Measurements from ENCODE around the gene TOPBP1. TPM values are rescaled to one million over a fixed set of nuclear protein-coding genes. Genes with fewer than 3 reads are reported as not detected.

TOPBP1 gene
- total and polyA plus RNA-seq, 9 of the 15 experiments (the other 6 are each of a cell fraction or from before 2014, with no cell fraction given): 16.6 to 77.6 (median 58.2) TPM

- TF ChIP-seq, protein P1, sequence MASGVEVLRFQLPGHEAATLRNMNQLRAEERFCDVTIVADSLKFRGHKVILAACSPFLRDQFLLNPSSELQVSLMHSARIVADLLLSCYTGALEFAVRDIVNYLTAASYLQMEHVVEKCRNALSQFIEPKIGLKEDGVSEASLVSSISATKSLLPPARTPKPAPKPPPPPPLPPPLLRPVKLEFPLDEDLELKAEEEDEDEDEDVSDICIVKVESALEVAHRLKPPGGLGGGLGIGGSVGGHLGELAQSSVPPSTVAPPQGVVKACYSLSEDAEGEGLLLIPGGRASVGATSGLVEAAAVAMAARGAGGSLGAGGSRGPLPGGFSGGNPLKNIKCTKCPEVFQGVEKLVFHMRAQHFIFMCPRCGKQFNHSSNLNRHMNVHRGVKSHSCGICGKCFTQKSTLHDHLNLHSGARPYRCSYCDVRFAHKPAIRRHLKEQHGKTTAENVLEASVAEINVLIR (CRISPR knock-in tag; IDR thresholded peaks at IDR 0.05): no peak
- TF ChIP-seq MLLT1 (IDR thresholded peaks at IDR 0.05): no peak
- no peak for TF ChIP-seq MED1 (CRISPR knock-in tag; IDR thresholded peaks at IDR 0.05; ENCODE audit: borderline replicate concordance)
- TF ChIP-seq, protein P2, sequence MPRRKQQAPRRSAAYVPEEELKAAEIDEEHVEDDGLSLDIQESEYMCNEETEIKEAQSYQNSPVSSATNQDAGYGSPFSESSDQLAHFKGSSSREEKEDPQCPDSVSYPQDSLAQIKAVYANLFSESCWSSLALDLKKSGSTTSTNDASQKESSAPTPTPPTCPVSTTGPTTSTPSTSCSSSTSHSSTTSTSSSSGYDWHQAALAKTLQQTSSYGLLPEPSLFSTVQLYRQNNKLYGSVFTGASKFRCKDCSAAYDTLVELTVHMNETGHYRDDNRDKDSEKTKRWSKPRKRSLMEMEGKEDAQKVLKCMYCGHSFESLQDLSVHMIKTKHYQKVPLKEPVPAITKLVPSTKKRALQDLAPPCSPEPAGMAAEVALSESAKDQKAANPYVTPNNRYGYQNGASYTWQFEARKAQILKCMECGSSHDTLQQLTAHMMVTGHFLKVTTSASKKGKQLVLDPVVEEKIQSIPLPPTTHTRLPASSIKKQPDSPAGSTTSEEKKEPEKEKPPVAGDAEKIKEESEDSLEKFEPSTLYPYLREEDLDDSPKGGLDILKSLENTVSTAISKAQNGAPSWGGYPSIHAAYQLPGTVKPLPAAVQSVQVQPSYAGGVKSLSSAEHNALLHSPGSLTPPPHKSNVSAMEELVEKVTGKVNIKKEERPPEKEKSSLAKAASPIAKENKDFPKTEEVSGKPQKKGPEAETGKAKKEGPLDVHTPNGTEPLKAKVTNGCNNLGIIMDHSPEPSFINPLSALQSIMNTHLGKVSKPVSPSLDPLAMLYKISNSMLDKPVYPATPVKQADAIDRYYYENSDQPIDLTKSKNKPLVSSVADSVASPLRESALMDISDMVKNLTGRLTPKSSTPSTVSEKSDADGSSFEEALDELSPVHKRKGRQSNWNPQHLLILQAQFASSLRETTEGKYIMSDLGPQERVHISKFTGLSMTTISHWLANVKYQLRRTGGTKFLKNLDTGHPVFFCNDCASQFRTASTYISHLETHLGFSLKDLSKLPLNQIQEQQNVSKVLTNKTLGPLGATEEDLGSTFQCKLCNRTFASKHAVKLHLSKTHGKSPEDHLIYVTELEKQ (CRISPR knock-in tag; IDR thresholded peaks at IDR 0.05): no peak
- peak; percentile 21 to 49; a peak in 3 of 4 replicates for TF ChIP-seq KDM1A (IDR thresholded peaks at IDR 0.05)
- peak in 1 of 2 experiments; percentile 12; a peak in 1 of 4 replicates for TF ChIP-seq MNT (conservative IDR thresholded peaks at IDR 0.05)
- peak in 1 of 2 experiments; percentile 8 for TF ChIP-seq AFF1 (IDR thresholded peaks at IDR 0.05; ENCODE audit: low read depth in 1 of 2, partially characterized antibody in 2 of 2)
- TF ChIP-seq MCM5 (IDR thresholded peaks at IDR 0.05; ENCODE audit: low read depth): no peak
- TF ChIP-seq NFRKB (IDR thresholded peaks at IDR 0.05; ENCODE audit: low read depth): 0 out of 2 replicates have a peak, but pooled peaks have one; percentile 70
- peak; percentile 59 for TF ChIP-seq CEBPB (tag; IDR thresholded peaks at IDR 0.05)
- no peak for TF ChIP-seq ZNF224 (CRISPR knock-in tag; IDR thresholded peaks at IDR 0.05)
- TF ChIP-seq ESRRA (IDR thresholded peaks at IDR 0.05; ENCODE audit: borderline replicate concordance, low read depth): peak; percentile 28; the same call in 1 of the 2 replicates
Observed at GRCh38 chr3:133572158-133573053, 89.3 kb downstream of the TOPBP1 start (continued).
